HepG2 (cell line): ENCODE measurements around the gene ITGA2. TPM values are rescaled to one million over a fixed set of nuclear protein-coding genes. Genes with fewer than 3 reads are reported as not detected.

ENCODE experiments used
- CEBPZ ChIP-seq: IDR thresholded peaks from 2 replicates; pipeline ENCODE4 v1.6.1; 2012; ENCODE audit warnings: low read length, improper control_type of control experiment
- FOXA1 ChIP-seq, 2 experiments: fragments of 450-650 bp in 1 of 2; sonication (generic) in 1 of 2; formaldehyde crosslinking in 1 of 2; IDR thresholded peaks; 2 replicates each; pipeline versions ENCODE4 v1.4.0 to v1.6.1; 2016 to 2020; ENCODE audit warnings: missing genetic modification reagents in 1 of 2
- HHEX ChIP-seq: IDR thresholded peaks from 2 replicates; pipeline ENCODE4 v1.6.1; 2016; ENCODE audit warnings: control low read depth
- NR2F6 ChIP-seq, 2 experiments: IDR thresholded peaks; 2 replicates each; pipeline ENCODE4 v1.6.1; 2016; ENCODE audit warnings: antibody characterized with exemption in 1 of 2, mild to moderate bottlenecking in 1 of 2
- NRL ChIP-seq: sonication (generic); formaldehyde crosslinking; IDR thresholded peaks from 2 replicates; pipeline ENCODE4 v1.5.0; 2020; ENCODE audit warnings: missing genetic modification reagents, mild to moderate bottlenecking, moderate library complexity, borderline replicate concordance
- SP1 ChIP-seq, 2 experiments: fragments of 450-650 bp in 1 of 2; sonication (generic) in 1 of 2; formaldehyde crosslinking in 1 of 2; IDR thresholded peaks; 2 replicates each; pipeline versions ENCODE4 v1.4.0 to v1.6.1; 2016 to 2020; ENCODE audit warnings: missing genetic modification reagents in 1 of 2
- TSC22D2 ChIP-seq: sonication (generic); formaldehyde crosslinking; IDR thresholded peaks from 2 replicates; pipeline ENCODE4 v1.5.1; 2020; ENCODE audit warnings: missing genetic modification reagents, mild to moderate bottlenecking, borderline replicate concordance
- ZNF510 ChIP-seq: sonication (generic); formaldehyde crosslinking; IDR thresholded peaks from 2 replicates; pipeline ENCODE4 v1.4.0; 2020; ENCODE audit warnings: low read depth, mild to moderate bottlenecking, missing genetic modification reagents
- ZNF589 ChIP-seq: sonication (generic); formaldehyde crosslinking; conservative IDR thresholded peaks from 2 replicates; pipeline ENCODE4 v1.8.0; 2022; ENCODE audit warnings: mild to moderate bottlenecking, moderate library complexity, missing genetic modification reagents
- polyA plus RNA-seq, 8 experiments: library from polyadenylated mRNA; depleted of rRNA in 3 of 8; stranded (reverse) in 7 of 8; unstranded in 1 of 8; fragments of >200 nt; fragmentation: Illumina TruSeq in 4 of 8; extraction: Trizol in 4 of 8; gene quantifications; 2 replicates each; pipeline versions ENCODE4 v1.2.1 to v1.2.3, GENCODE V29; 2011 to 2016; ENCODE audit warnings: low read depth in 4 of 8, missing spikeins in 1 of 8, mixed read lengths in 1 of 8; ENCODE audit not compliant: insufficient read depth in 1 of 8
- total RNA-seq, 5 experiments: library from RNA; depleted of rRNA; stranded (reverse); fragments of >200 nt; fragmentation: Illumina TruSeq; extraction: Trizol; gene quantifications; 2 replicates each; pipeline ENCODE4 v1.2.3, GENCODE V29; 2016; ENCODE audit warnings: low read depth in 1 of 5
- TF ChIP-seq, protein P1 (sequence below): sonication (generic); formaldehyde crosslinking; IDR thresholded peaks from 2 replicates; pipeline ENCODE4 v1.4.0; 2020; ENCODE audit warnings: mild to moderate bottlenecking, missing genetic modification reagents
- TF ChIP-seq, protein P2 (sequence below), 2 experiments: sonication (generic) in 1 of 2; formaldehyde crosslinking in 1 of 2; IDR thresholded peaks; 2 replicates each; pipeline versions ENCODE4 v1.5.1 to v1.6.1; 2011 to 2020; ENCODE audit warnings: borderline replicate concordance in 1 of 2, low read depth in 1 of 2, low read length in 1 of 2, mild to moderate bottlenecking in 1 of 2, missing genetic modification reagents in 1 of 2, moderate library complexity in 1 of 2
- TF ChIP-seq, protein P3 (sequence below): sonication (generic); formaldehyde crosslinking; IDR thresholded peaks from 2 replicates; pipeline ENCODE4 v1.4.0; 2020; ENCODE audit warnings: missing genetic modification reagents, borderline replicate concordance
- TF ChIP-seq, protein P4 (sequence below): sonication (generic); formaldehyde crosslinking; IDR thresholded peaks from 2 replicates; pipeline ENCODE4 v1.4.0; 2020; ENCODE audit warnings: low read depth, mild to moderate bottlenecking, missing genetic modification reagents

Gene ITGA2
- total and polyA plus RNA-seq, 2 of the 13 experiments (the other 11 are each of a cell fraction or from before 2014, with no cell fraction given), result 15.8 to 58.3 TPM

GRCh38 chr5:52989025-52989780 lies at the start of gene ITGA2 (continued):
- TF ChIP-seq, protein P1, sequence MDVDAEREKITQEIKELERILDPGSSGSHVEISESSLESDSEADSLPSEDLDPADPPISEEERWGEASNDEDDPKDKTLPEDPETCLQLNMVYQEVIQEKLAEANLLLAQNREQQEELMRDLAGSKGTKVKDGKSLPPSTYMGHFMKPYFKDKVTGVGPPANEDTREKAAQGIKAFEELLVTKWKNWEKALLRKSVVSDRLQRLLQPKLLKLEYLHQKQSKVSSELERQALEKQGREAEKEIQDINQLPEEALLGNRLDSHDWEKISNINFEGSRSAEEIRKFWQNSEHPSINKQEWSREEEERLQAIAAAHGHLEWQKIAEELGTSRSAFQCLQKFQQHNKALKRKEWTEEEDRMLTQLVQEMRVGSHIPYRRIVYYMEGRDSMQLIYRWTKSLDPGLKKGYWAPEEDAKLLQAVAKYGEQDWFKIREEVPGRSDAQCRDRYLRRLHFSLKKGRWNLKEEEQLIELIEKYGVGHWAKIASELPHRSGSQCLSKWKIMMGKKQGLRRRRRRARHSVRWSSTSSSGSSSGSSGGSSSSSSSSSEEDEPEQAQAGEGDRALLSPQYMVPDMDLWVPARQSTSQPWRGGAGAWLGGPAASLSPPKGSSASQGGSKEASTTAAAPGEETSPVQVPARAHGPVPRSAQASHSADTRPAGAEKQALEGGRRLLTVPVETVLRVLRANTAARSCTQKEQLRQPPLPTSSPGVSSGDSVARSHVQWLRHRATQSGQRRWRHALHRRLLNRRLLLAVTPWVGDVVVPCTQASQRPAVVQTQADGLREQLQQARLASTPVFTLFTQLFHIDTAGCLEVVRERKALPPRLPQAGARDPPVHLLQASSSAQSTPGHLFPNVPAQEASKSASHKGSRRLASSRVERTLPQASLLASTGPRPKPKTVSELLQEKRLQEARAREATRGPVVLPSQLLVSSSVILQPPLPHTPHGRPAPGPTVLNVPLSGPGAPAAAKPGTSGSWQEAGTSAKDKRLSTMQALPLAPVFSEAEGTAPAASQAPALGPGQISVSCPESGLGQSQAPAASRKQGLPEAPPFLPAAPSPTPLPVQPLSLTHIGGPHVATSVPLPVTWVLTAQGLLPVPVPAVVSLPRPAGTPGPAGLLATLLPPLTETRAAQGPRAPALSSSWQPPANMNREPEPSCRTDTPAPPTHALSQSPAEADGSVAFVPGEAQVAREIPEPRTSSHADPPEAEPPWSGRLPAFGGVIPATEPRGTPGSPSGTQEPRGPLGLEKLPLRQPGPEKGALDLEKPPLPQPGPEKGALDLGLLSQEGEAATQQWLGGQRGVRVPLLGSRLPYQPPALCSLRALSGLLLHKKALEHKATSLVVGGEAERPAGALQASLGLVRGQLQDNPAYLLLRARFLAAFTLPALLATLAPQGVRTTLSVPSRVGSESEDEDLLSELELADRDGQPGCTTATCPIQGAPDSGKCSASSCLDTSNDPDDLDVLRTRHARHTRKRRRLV, result no peak
- TF ChIP-seq HHEX, result no peak
- TF ChIP-seq NRL (CRISPR knock-in tag), result no peak; the same call in 1 of the 2 replicates
- TF ChIP-seq NR2F6 (IDR thresholded peaks at IDR 0.05), result no peak
- TF ChIP-seq NR2F6 (CRISPR knock-in tag; IDR thresholded peaks at IDR 0.05), result no peak
- TF ChIP-seq ZNF510 (CRISPR knock-in tag), result no peak; the same call in 1 of the 2 replicates
- TF ChIP-seq ZNF589 (CRISPR knock-in tag), result peak; percentile 84; the same call in 1 of the 2 replicates
- no peak for TF ChIP-seq FOXA1 (IDR thresholded peaks at IDR 0.05)
- no peak for TF ChIP-seq FOXA1 (CRISPR knock-in tag; IDR thresholded peaks at IDR 0.05)
- TF ChIP-seq, protein P2, sequence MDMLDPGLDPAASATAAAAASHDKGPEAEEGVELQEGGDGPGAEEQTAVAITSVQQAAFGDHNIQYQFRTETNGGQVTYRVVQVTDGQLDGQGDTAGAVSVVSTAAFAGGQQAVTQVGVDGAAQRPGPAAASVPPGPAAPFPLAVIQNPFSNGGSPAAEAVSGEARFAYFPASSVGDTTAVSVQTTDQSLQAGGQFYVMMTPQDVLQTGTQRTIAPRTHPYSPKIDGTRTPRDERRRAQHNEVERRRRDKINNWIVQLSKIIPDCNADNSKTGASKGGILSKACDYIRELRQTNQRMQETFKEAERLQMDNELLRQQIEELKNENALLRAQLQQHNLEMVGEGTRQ (IDR thresholded peaks at IDR 0.05; ENCODE audit: low read depth, low read length), result no peak
- TF ChIP-seq, protein P2 (CRISPR knock-in tag; IDR thresholded peaks at IDR 0.05; ENCODE audit: borderline replicate concordance), result no peak
- no peak for TF ChIP-seq TSC22D2
- no peak for TF ChIP-seq SP1 (IDR thresholded peaks at IDR 0.05)
- no peak for TF ChIP-seq SP1 (CRISPR knock-in tag; IDR thresholded peaks at IDR 0.05)
- no peak for TF ChIP-seq CEBPZ
- TF ChIP-seq, protein P3, sequence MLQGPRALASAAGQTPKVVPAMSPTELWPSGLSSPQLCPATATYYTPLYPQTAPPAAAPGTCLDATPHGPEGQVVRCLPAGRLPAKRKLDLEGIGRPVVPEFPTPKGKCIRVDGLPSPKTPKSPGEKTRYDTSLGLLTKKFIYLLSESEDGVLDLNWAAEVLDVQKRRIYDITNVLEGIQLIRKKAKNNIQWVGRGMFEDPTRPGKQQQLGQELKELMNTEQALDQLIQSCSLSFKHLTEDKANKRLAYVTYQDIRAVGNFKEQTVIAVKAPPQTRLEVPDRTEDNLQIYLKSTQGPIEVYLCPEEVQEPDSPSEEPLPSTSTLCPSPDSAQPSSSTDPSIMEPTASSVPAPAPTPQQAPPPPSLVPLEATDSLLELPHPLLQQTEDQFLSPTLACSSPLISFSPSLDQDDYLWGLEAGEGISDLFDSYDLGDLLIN (CRISPR knock-in tag), result no peak
- TF ChIP-seq, protein P4, sequence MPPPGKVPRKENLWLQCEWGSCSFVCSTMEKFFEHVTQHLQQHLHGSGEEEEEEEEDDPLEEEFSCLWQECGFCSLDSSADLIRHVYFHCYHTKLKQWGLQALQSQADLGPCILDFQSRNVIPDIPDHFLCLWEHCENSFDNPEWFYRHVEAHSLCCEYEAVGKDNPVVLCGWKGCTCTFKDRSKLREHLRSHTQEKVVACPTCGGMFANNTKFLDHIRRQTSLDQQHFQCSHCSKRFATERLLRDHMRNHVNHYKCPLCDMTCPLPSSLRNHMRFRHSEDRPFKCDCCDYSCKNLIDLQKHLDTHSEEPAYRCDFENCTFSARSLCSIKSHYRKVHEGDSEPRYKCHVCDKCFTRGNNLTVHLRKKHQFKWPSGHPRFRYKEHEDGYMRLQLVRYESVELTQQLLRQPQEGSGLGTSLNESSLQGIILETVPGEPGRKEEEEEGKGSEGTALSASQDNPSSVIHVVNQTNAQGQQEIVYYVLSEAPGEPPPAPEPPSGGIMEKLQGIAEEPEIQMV (CRISPR knock-in tag), result peak; percentile 26; the same call in 1 of the 2 replicates
